IPS DF 19.7 (cell line): ENCODE results near the gene CCDC152.
"Not testable (repeated sequence)": the region's sequence is repeated elsewhere in the genome, so short reads cannot be mapped to it uniquely, and the experiment has no call there.

Source experiments
- DNase-seq: peaks from one replicate; pipeline ENCODE4 v3.0.0-alpha.2; 2013; ENCODE audit warnings: low read depth, low spot score

CCDC152 gene

GRCh38 chr5:42811591-42812446 lies 55.2 kb downstream of the CCDC152 start, which contains the start of gene SELENOP:
Gene SELENOP, minus strand, starts transcription at chr5:42811892. Its CDS starts 3,539 bp downstream, at chr5:42808353.
- DNase-seq: peak; percentile 17

GRCh38 chr5:42812620-42813019 lies 56.0 kb downstream of the CCDC152 start:
- no peak for DNase-seq

GRCh38 chr5:42813533-42813932 lies 56.9 kb downstream of the CCDC152 start:
- peak; percentile 52 for DNase-seq

- DNase-seq: not testable (repeated sequence)
These were observed 59.9 kb downstream of the CCDC152 start for GRCh38 chr5:42816546-42816945.

- no peak for DNase-seq
These were observed 63.1 kb downstream of the CCDC152 start for GRCh38 chr5:42819745-42820144.

- no peak for DNase-seq
These were observed 65.9 kb downstream of the CCDC152 start for GRCh38 chr5:42822548-42822947.

GRCh38 chr5:42824347-42824976 lies 67.8 kb downstream of the CCDC152 start:
- no peak for DNase-seq

GRCh38 chr5:42825422-42826148 lies 69.0 kb downstream of the CCDC152 start:
- no peak for DNase-seq

GRCh38 chr5:42826757-42827515 lies 70.3 kb downstream of the CCDC152 start:
- DNase-seq: no peak

- no peak for DNase-seq
These were observed 72.1 kb downstream of the CCDC152 start for GRCh38 chr5:42828671-42829070.

- DNase-seq: no peak
These were observed 74.3 kb downstream of the CCDC152 start for GRCh38 chr5:42830924-42831323.

GRCh38 chr5:42832060-42832459 lies 75.4 kb downstream of the CCDC152 start:
- DNase-seq: no peak

- DNase-seq: no peak
These were observed 79.6 kb downstream of the CCDC152 start for GRCh38 chr5:42836070-42836769.

GRCh38 chr5:42837601-42838000 lies 81.0 kb downstream of the CCDC152 start:
- no peak for DNase-seq

GRCh38 chr5:42839196-42839595 lies 82.6 kb downstream of the CCDC152 start:
- DNase-seq: no peak

- no peak for DNase-seq
These were observed 83.7 kb downstream of the CCDC152 start for GRCh38 chr5:42840269-42840668.

- DNase-seq: no peak
These were observed 84.4 kb downstream of the CCDC152 start for GRCh38 chr5:42840842-42841567.

- DNase-seq: no peak
These were observed 86.5 kb downstream of the CCDC152 start for GRCh38 chr5:42842921-42843641.

GRCh38 chr5:42843675-42844292 lies 87.2 kb downstream of the CCDC152 start:
- DNase-seq: no peak
